NB4 (cell line): ENCODE measurements around the gene ITLN1.

Source experiments
- POLR2A ChIP-seq: IDR thresholded peaks from 2 replicates; pipeline ENCODE4 v1.6.1; 2011; ENCODE audit warnings: mild to moderate bottlenecking; ENCODE audit not compliant: insufficient read length; ENCODE audit errors: extremely low read depth
- TF ChIP-seq, protein P1 (sequence below): IDR thresholded peaks from one replicate; pipeline ENCODE4 v1.5.1; 2012; ENCODE audit warnings: low read depth, low read length

DNA sequence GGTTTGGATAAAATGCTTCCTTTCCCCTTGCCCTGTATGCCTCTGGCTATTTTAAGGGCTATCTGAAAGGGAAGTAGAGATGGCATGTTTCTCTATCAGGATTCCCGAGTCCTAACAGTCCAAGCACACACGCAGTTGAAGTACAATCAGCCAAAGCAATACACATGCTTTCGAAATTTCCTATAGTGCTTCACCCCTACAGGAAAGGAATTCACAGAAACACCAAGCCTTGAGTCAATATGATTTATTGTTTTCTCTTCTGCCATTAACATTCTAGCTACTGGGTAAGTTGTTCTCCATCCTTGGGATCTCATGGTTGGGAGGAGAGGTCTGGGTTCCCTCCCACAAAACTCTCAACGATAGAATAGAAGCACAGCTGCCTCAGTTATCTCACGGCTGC, 8.7 kb downstream of the ITLN1 start:
- TF ChIP-seq POLR2A = no peak
- TF ChIP-seq, protein P1, sequence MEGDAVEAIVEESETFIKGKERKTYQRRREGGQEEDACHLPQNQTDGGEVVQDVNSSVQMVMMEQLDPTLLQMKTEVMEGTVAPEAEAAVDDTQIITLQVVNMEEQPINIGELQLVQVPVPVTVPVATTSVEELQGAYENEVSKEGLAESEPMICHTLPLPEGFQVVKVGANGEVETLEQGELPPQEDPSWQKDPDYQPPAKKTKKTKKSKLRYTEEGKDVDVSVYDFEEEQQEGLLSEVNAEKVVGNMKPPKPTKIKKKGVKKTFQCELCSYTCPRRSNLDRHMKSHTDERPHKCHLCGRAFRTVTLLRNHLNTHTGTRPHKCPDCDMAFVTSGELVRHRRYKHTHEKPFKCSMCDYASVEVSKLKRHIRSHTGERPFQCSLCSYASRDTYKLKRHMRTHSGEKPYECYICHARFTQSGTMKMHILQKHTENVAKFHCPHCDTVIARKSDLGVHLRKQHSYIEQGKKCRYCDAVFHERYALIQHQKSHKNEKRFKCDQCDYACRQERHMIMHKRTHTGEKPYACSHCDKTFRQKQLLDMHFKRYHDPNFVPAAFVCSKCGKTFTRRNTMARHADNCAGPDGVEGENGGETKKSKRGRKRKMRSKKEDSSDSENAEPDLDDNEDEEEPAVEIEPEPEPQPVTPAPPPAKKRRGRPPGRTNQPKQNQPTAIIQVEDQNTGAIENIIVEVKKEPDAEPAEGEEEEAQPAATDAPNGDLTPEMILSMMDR = no peak
